DMS79 (cell line): ENCODE measurements around the gene RNU7-1.

Source experiments
- DNase-seq: peaks from one replicate; lab custom pipeline; 2025; lab: John Stamatoyannopoulos, UW

RNU7-1 gene

GRCh38 chr12:6953442-6954315, 10.1 kb downstream of the RNU7-1 start:
- DNase-seq, result no peak

GRCh38 chr12:6954316-6955107, 10.9 kb downstream of the RNU7-1 start:
- DNase-seq, result no peak

GRCh38 chr12:6955108-6956020, 11.7 kb downstream of the RNU7-1 start:
- no peak for DNase-seq

- DNase-seq, result no peak
These were observed 12.6 kb downstream of the RNU7-1 start for GRCh38 chr12:6956021-6956727.

GRCh38 chr12:6957151-6957701, 13.6 kb downstream of the RNU7-1 start:
- DNase-seq, result no peak

GRCh38 chr12:6957741-6958608, 14.4 kb downstream of the RNU7-1 start:
- DNase-seq, result no peak

GRCh38 chr12:6958609-6959057, 15.0 kb downstream of the RNU7-1 start:
- DNase-seq, result no peak

- DNase-seq, result no peak
These were observed 15.6 kb downstream of the RNU7-1 start for GRCh38 chr12:6959058-6959804.

GRCh38 chr12:6959805-6960592, 16.4 kb downstream of the RNU7-1 start:
- no peak for DNase-seq

GRCh38 chr12:6960593-6961277, 17.1 kb downstream of the RNU7-1 start:
- DNase-seq, result no peak

- peak; percentile 33 for DNase-seq
These were observed 17.7 kb downstream of the RNU7-1 start for GRCh38 chr12:6961278-6961694.

GRCh38 chr12:6961695-6962284, 18.2 kb downstream of the RNU7-1 start:
- DNase-seq, result peak; percentile 93

GRCh38 chr12:6962285-6963015, 18.8 kb downstream of the RNU7-1 start:
- DNase-seq, result peak; percentile 78

GRCh38 chr12:6963016-6963731, 19.6 kb downstream of the RNU7-1 start:
- DNase-seq, result peak; percentile 94

GRCh38 chr12:6963791-6964413, 20.3 kb downstream of the RNU7-1 start:
- peak; percentile 71 for DNase-seq
